ENCODE data around the gene TBX1.

The TBX1 gene

GRCh38 chr22:19765477-19766239 lies 5.1 kb downstream of the TBX1 start:
- no peak overlapping the region for H3K4me3 ChIP-seq (ENCODE audit: low read depth, low read length)
- no peak for TF ChIP-seq CTCF (IDR thresholded peaks at IDR 0.05; ENCODE audit: low read depth, low read length, missing control alignments)
- DNase-seq (ENCODE audit: low read depth) = no peak
- in situ Hi-C loops (cut with HindIII; ENCODE audit: low sequenced_read_pairs) = no loop called here

GRCh38 chr22:19766240-19766510 lies 5.6 kb downstream of the TBX1 start:
- in situ Hi-C loops (cut with HindIII; ENCODE audit: low sequenced_read_pairs) = no loop called here
- no peak for TF ChIP-seq CTCF (IDR thresholded peaks at IDR 0.05; ENCODE audit: low read depth, low read length, missing control alignments)
- DNase-seq (ENCODE audit: low read depth) = no peak
- no peak overlapping the region for H3K4me3 ChIP-seq (ENCODE audit: low read depth, low read length)

- H3K4me3 ChIP-seq (ENCODE audit: low read depth, low read length) = no peak overlapping the region
- peak; percentile 19 for TF ChIP-seq CTCF (IDR thresholded peaks at IDR 0.05; ENCODE audit: low read depth, low read length, missing control alignments)
- in situ Hi-C loops (cut with HindIII; ENCODE audit: low sequenced_read_pairs) = no loop called here
- DNase-seq (ENCODE audit: low read depth) = no peak
Measured at GRCh38 chr22:19766511-19767426, 6.2 kb downstream of the TBX1 start.

GRCh38 chr22:19767427-19768341 lies 7.1 kb downstream of the TBX1 start:
- no peak for DNase-seq (ENCODE audit: low read depth)
- no peak overlapping the region for H3K4me3 ChIP-seq (ENCODE audit: low read depth, low read length)
- TF ChIP-seq CTCF (IDR thresholded peaks at IDR 0.05; ENCODE audit: low read depth, low read length, missing control alignments) = no peak
- in situ Hi-C loops (cut with HindIII; ENCODE audit: low sequenced_read_pairs) = no loop called here

GRCh38 chr22:19769393-19769715 lies 8.8 kb downstream of the TBX1 start:
- no peak for DNase-seq (ENCODE audit: low read depth)
- in situ Hi-C loops (cut with HindIII; ENCODE audit: low sequenced_read_pairs) = no loop called here
- no peak overlapping the region for H3K4me3 ChIP-seq (ENCODE audit: low read depth, low read length)
- TF ChIP-seq CTCF (IDR thresholded peaks at IDR 0.05; ENCODE audit: low read depth, low read length, missing control alignments) = no peak
